ENCODE measurements around the gene RAD54L2. TPM values are rescaled to one million over a fixed set of nuclear protein-coding genes. Genes with fewer than 3 reads are reported as not detected.

Gene RAD54L2
- total and polyA plus RNA-seq, 9 of the 15 experiments (the other 6 are each of a cell fraction or from before 2014, with no cell fraction given) = 1.3 to 12.2 (median 5.4) TPM

GRCh38 chr3:51538115-51538458 is 432 bp upstream of the RAD54L2 start:
- Histone ChIP-seq H3K79me2 (ENCODE audit: control insufficient read depth, insufficient read depth, low read length) (peaks cover 35% of the 10 kb centered on the region), H2AFZ (ENCODE audit: low read depth, low read length) (peak overlapping the region; percentile 100), H3K9me3 (replicated peaks; ENCODE audit: control insufficient read depth, insufficient read depth, low read depth, low read length) (no peaks in the 10 kb centered on the region), H4K20me1 (replicated peaks; ENCODE audit: control insufficient read depth, insufficient read depth, low read length) (peaks cover 5% of the 10 kb centered on the region; the same call in 1 of the 2 replicates), H3K36me3 (ENCODE audit: control insufficient read depth, insufficient read depth, low read length) (peaks cover 15% of the 10 kb centered on the region; the same call in 1 of the 3 replicates), H3K4me2 (ENCODE audit: insufficient read depth, low read length) (peak overlapping the region; percentile 95), H3K9me1 (ENCODE audit: control insufficient read depth, insufficient read depth, low read length) (no peaks in the 10 kb centered on the region), H3K4me1 (replicated peaks in 1 of 2; ENCODE audit: control insufficient read depth in 2 of 2, insufficient read depth in 2 of 2, low read length in 2 of 2) (peaks cover 5 to 16% of the 10 kb centered on the region in 2 experiments; a peak in 3 of 5 replicates), H3K9ac (ENCODE audit: insufficient read depth in 1 of 2, low read depth in 2 of 2, low read length in 2 of 2) (peak overlapping the region; percentile 86 to 96), H3K4me3 (peak overlapping the region; percentile 91), H3K27ac (ENCODE audit: extremely low read depth, low read depth, low read length) (peak overlapping the region; percentile 68), H3K27me3 (ENCODE audit: control insufficient read depth in 2 of 2, insufficient read depth in 2 of 2, low read length in 2 of 2) (no peaks in the 10 kb centered on the region)
- DNase-seq (ENCODE audit: extremely low read depth in 1 of 4, low spot score in 3 of 4) (peak in 1 of 4 experiments; percentile 11), FAIRE-seq (no peak), ATAC-seq (no peak)
- BruUV-seq (replicated peaks) = TSS peak; percentile 96
- WGBS (ENCODE audit: insufficient coverage, low coverage, missing lambda C conversion rate) = 17% methylated on average over 7 of the region's 7 CpGs
- intact Hi-C loops (cut with micrococcal nuclease) = no loop called here
- POLR2A ChIA-PET = interaction anchor here (0.5 to 1.0 kb wide), 2 partner anchors 15 to 40 kb away, joined by 3 read pairs; no protein-coding TSS in a partner anchor
- in situ Hi-C loops (cut with MboI) = no loop called here
- CTCF ChIA-PET (ENCODE audit: low intra/inter-chr PET ratio) = no interaction called here
- TF ChIP-seq ELF1 (tag; IDR thresholded peaks at IDR 0.05) (no peak), GTF3C2 (IDR thresholded peaks at IDR 0.05; ENCODE audit: borderline replicate concordance, extremely low read depth, insufficient read length) (no peak), ZBTB11 (CRISPR knock-in tag; IDR thresholded peaks at IDR 0.05) (0 out of 6 replicates have a peak, but pooled peaks of 1 of the 3 experiments have one; percentile 89), ADNP (tag; IDR thresholded peaks at IDR 0.05) (no peak)

All from K562 (cell line).